HG03469 (cell line): ENCODE measurements around the gene SKAP1.

Experiments used
- ATAC-seq: cut with Tn5 transposase; IDR thresholded peaks from one replicate; pipeline ENCODE4 v1.9.1; 2021; ENCODE audit warnings: mild to moderate bottlenecking, moderate library complexity, moderate number of reproducible peaks; ENCODE audit not compliant: unreplicated experiment

The SKAP1 gene

GRCh38 chr17:48333034-48333530 lies 96.9 kb downstream of the SKAP1 start:
- ATAC-seq = no peak

DNA sequence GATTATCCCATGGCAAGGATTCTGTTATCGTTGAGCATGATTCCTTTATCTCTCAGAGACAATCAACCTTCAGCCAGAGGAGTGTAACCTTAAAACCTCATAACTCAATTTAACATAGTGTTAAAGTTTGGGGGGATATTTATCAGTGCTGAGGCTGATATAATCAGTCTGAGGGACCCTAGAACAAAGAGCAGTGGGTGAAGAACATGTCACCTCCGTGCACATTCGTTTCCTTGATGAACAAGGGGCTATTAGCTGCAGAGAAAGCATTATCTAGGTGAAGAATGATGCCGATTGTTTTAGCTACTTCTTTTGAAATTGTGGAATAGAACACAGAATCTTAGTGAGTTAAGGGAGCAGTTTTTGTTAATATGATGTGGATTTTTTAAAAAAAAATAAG lies 99.1 kb downstream of the SKAP1 start:
- no peak for ATAC-seq

GRCh38 chr17:48330421-48330820 lies 99.6 kb downstream of the SKAP1 start:
- no peak for ATAC-seq

GRCh38 chr17:48328457-48328856 lies 101.6 kb downstream of the SKAP1 start:
- ATAC-seq = no peak

GRCh38 chr17:48326310-48326709 lies 103.7 kb downstream of the SKAP1 start:
- ATAC-seq = no peak

DNA sequence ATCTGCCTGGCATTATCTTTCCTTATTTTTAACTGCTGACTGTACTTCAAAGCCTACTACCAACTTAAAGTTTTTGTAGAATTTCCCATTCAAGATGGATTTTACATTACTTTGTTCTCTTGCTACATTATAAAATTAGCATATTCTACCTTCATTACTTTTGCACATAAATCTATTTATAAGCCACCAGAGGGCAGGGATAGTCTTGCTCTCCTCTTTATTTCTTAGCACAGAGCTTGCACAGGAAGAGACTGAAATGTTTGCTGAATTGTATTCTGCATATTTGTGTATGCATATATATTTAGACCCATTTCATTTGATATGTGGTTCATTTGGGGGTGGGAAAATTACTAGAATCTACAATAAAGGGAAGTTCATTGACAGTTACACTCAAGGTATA lies 108.0 kb downstream of the SKAP1 start:
- no peak for ATAC-seq

DNA sequence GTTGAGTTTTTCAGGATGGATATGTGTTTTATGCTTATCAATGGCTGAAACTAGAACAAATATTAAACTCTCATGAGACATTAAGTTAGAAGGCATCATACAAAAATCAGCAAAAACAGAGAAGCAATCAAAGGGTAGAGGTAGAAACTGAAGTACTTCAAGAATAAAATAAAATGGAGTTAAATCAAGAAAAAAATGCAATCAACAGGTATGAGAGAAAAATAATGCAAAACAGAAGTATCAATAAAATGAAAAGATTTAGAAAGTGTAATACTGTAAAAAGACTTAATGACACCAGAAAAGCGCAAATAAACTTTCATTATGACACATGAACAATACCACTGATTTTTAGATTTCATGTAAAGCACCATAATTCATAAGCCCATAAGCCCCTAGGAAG lies 112.3 kb downstream of the SKAP1 start:
- no peak for ATAC-seq

DNA sequence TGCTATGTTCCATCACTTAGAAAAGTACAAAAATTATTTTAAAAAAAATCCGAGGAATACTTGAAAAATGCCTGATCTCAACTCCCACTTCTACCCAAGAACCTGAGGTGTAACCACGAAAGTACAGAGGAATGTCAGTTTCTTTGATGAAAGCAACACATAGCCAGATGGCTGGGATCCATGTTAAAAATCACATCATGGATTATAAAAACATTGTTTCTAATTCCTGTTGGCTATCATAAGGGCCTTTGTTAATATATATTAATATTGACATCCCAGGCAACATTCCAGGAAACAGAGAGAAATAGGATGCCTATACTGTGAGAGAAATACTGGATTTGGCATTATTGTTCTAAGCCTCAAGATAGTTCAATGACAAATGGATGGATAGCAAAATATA lies 115.3 kb downstream of the SKAP1 start:
- ATAC-seq = no peak

- ATAC-seq = no peak
These were observed 116.8 kb downstream of the SKAP1 start for GRCh38 chr17:48313096-48313755.

- ATAC-seq = no peak
These were observed 118.7 kb downstream of the SKAP1 start for GRCh38 chr17:48311324-48311723.

GRCh38 chr17:48310748-48311213 lies 119.2 kb downstream of the SKAP1 start:
- ATAC-seq = no peak

DNA sequence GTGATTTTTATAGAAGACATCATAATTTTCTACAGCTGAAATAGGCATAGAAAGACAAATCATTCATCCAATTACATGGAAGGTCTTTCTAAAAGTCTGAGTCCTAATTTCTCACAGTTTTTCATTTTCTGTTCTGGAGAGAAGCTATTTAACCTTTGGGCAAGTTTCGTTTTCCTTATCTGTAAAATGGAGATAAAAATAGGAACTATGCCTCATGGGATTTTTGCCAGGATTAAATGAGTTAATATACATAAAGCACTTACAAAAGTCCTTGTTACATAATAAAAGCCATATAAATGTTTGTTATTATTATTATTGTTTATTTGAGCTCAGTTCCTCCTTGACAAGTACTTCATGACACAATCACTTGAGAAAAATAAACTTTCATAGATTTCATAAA lies 121.4 kb downstream of the SKAP1 start:
- no peak for ATAC-seq

- no peak for ATAC-seq
These were observed 122.1 kb downstream of the SKAP1 start for GRCh38 chr17:48307814-48308411.

DNA sequence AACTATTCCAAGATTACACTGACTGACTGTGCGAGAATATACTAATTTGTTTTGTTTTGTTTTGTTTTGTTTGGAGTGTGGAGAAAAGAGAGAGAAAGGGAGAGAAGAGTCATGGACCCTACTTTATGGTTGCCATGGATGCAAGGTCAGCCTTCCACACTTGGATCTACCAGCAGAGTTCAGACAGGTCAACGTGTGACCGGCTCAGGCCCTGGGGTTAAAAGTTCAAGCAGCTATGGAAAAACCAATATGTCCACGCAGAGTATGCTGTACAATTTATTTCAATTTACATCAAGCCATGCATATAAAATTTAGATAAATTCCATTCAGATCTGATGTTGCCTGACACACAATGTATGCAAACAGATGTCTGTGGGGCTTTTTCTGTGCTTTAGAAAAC lies 122.8 kb downstream of the SKAP1 start:
- no peak for ATAC-seq

DNA sequence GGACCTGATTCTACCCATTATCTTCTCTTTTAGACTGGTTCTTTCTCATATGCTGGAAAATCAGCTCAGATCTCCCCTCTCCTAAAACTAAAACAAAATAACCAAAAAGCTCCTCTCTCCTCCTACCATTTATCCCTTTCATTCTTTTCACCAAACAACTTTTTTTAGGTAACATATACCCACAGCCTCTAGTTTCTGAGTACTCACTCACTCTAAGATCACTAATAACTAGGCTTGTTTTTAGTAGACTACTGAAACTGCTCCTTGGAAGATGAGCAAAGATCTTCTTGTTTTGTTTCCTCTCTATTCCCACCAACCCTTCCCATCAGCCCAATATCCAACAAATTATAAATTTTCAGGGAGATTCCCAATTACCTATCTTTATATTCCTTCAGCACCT lies 129.0 kb downstream of the SKAP1 start:
- ATAC-seq = no peak

DNA sequence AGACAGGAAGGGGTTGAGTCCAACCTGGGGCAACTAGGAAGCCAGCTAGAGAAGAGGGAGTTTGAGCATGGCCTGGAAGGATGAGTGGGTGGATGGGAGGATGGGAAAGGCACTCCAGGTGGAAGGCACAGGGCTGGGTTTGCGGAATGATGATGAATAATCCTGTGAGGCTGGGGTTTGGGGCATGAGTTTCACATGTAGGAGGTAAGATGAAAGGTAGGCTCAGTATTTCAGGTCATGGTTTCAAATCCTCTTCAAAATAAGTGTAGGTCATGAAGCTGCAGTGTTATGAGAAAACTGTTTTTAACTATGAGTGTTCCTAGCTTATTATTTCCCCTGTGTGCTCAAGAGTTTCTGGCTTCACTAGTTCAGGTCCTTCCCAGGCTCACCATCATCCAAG lies 130.3 kb downstream of the SKAP1 start:
- no peak for ATAC-seq

DNA sequence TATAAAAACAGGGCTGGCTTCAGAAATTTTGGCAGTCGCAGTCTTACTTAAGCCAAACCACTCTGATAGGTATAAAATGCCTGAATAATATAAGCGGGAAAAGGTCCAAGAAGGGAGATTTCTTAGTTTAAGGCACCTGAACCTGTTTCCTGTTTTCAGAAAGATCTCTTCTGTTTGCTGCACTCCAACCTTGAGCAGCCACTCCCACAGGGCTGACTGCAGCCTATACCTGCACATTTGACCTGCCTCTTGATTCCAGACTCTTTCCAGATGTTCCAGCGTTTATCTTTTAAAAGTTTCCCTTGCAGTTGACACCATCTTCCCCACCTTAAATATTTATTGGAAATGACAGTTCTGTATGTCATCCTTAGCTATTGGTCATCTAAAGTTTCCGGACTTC lies 132.2 kb downstream of the SKAP1 start:
- no peak for ATAC-seq

DNA sequence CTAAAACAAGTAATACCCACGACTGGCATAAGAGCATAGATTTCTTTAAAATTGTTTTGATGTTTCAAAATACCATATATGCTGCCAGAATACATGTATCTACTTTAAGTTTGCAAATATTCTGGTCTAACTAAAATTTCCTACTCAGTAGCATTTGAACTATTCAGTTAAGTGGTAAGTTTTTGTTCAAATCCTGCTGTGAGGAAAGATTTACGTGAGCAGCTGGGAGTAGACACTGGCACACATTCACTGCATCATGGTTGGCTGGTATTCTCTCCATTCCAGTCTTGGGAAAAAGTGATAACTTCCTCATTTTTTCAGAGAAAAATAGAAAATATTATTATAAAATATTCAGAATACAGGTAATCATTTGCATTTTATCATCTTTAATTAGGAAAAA lies 133.6 kb downstream of the SKAP1 start:
- ATAC-seq = no peak

GRCh38 chr17:48295362-48296288 lies 134.4 kb downstream of the SKAP1 start:
- no peak for ATAC-seq

DNA sequence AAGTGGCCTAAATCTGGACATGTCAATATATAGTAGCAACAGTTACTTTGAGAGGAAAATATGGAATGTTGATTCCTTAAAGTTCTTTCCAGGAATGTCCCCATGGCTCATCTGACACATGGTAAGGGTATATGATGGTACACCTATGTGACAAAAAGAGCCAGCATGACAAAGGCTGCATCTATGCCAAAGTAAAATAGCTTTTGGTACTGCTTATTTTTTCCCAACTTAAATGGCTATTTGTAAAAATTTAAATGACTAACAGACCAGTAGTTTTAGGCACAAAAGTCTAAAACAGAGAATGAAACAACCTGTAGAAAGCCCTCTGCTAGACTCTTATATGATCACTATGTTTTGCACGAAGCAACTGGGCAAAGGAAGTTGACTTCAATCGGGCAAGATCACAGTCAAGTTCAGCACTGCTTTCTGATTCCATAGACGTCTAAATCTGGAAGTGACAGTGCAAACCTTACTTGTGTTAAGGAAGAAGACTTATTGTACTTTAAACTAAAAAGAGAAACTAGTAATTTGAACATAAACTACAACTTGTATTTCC lies 135.1 kb downstream of the SKAP1 start:
- no peak for ATAC-seq
